ENCODE results near the gene LRIT3. TPM values are rescaled to one million over a fixed set of nuclear protein-coding genes. Genes with fewer than 3 reads are reported as not detected.

Gene LRIT3
- total RNA-seq, 1 donor from 2014 or later = not detected

DNA sequence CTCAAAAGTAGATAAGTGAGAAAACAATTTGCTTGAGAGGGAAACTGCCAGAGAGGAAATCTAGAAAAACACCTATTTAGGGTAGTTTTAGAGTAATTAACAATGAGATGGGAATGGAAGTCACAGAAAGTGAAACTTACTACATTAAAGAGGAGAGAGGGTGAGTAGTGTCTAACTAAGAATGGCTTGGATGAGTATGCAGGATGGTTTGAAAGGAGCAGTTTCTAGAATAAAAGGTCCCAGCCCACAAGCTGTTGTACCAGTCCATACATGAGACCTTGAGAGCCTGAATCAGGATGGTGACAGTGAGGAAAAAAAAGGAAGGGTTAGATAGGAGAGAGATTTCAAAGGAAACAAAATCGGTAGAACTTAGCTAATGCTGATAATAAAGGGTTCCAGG is 31.0 kb upstream of the LRIT3 start:
- Histone ChIP-seq H3K36me3 (peaks cover 22% of the 10 kb centered on the region), H3K27me3 (ENCODE audit: low read depth) (no peaks in the 10 kb centered on the region), H3K4me3 (no peak overlapping the region), H3K27ac (replicated peaks) (no peak overlapping the region), H3K9me3 (replicated peaks) (no peaks in the 10 kb centered on the region), H3K4me1 (peaks cover 32% of the 10 kb centered on the region)
- no peak for DNase-seq
- intact Hi-C loops (cut with micrococcal nuclease) = no loop called here
- TF ChIP-seq, protein P1, sequence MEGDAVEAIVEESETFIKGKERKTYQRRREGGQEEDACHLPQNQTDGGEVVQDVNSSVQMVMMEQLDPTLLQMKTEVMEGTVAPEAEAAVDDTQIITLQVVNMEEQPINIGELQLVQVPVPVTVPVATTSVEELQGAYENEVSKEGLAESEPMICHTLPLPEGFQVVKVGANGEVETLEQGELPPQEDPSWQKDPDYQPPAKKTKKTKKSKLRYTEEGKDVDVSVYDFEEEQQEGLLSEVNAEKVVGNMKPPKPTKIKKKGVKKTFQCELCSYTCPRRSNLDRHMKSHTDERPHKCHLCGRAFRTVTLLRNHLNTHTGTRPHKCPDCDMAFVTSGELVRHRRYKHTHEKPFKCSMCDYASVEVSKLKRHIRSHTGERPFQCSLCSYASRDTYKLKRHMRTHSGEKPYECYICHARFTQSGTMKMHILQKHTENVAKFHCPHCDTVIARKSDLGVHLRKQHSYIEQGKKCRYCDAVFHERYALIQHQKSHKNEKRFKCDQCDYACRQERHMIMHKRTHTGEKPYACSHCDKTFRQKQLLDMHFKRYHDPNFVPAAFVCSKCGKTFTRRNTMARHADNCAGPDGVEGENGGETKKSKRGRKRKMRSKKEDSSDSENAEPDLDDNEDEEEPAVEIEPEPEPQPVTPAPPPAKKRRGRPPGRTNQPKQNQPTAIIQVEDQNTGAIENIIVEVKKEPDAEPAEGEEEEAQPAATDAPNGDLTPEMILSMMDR (IDR thresholded peaks at IDR 0.05; ENCODE audit: borderline replicate concordance) = no peak

DNA sequence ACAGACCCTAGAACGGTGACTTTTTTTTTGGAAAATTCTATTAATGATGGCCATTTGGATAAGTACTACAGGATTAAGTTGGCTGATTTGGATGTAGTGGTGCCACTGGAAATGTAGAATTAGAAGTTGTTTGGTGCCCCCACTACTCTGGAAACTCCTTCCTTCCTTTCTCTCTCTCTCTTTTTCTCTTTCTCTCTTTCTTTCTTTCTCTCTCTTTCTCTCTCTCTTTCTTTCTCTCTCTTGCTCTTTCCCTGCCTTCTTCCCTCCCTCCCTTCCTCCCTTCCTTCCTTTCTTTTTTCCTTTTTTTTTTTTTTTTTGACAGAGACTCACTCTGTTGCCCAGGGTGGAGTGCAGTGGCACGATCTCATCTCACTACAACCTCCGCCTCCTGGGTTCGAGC is 29.6 kb upstream of the LRIT3 start:
- Histone ChIP-seq H3K36me3 (peaks cover 35% of the 10 kb centered on the region), H3K9me3 (replicated peaks) (no peaks in the 10 kb centered on the region), H3K4me3 (no peak overlapping the region), H3K4me1 (peaks cover 32% of the 10 kb centered on the region), H3K27me3 (ENCODE audit: low read depth) (no peaks in the 10 kb centered on the region), H3K27ac (replicated peaks) (no peak overlapping the region)
- intact Hi-C loops (cut with micrococcal nuclease) = no loop called here
- no peak for DNase-seq
- TF ChIP-seq, protein P1 (IDR thresholded peaks at IDR 0.05; ENCODE audit: borderline replicate concordance) = no peak

DNA sequence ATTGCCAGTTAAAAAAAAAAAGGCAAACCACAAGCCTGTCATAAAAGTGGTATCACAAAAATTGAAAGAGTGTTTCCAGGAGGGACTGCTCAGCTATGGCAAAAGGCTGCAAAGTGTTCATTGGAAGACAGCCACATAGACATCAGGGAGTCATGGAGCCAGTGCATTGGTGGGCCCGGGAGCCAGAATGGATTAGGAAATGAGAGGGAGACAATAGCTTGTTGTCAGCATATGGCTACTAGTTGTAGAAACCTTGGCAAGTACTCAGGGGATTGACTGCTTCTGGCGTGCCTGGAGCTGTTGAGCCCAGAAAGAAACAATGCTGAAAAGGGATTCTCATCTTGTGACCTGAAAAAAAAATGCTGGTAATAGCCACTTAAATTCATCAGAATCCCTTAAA is 27.3 kb upstream of the LRIT3 start:
- H3K36me3 ChIP-seq = peaks cover 57% of the 10 kb centered on the region
- no peaks in the 10 kb centered on the region for H3K9me3 ChIP-seq (replicated peaks)
- no peaks in the 10 kb centered on the region for H3K27me3 ChIP-seq (ENCODE audit: low read depth)
- no peak overlapping the region for H3K4me3 ChIP-seq
- H3K27ac ChIP-seq (replicated peaks) = no peak overlapping the region
- H3K4me1 ChIP-seq = peaks cover 20% of the 10 kb centered on the region
- DNase-seq = no peak
- intact Hi-C loops (cut with micrococcal nuclease) = no loop called here
- TF ChIP-seq, protein P1 (IDR thresholded peaks at IDR 0.05; ENCODE audit: borderline replicate concordance) = no peak

DNA sequence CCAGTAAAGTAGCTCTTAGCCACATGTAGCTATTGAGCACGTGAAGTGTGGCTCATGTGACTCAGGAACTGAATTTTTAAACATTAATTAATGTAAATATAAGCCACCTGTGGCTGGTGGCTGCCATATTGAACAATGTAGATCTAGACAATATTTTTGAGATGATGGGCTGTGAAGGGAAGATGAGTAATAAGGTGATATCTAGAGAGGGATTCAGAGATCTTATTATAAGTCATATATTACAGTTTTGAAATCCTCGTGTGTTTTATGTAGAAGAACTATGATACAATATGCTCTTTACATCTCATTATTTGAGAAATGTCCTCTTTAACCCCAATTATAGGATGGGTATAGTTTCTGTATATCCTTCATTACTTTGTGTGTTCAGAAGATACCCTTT is 26.7 kb upstream of the LRIT3 start:
- H3K4me3 ChIP-seq = no peak overlapping the region
- peaks cover 14% of the 10 kb centered on the region for H3K4me1 ChIP-seq
- TF ChIP-seq, protein P1 (IDR thresholded peaks at IDR 0.05; ENCODE audit: borderline replicate concordance) = no peak
- DNase-seq = no peak
- no peaks in the 10 kb centered on the region for H3K9me3 ChIP-seq (replicated peaks)
- H3K27me3 ChIP-seq (ENCODE audit: low read depth) = no peaks in the 10 kb centered on the region
- intact Hi-C loops (cut with micrococcal nuclease) = no loop called here
- no peak overlapping the region for H3K27ac ChIP-seq (replicated peaks)
- H3K36me3 ChIP-seq = peaks cover 59% of the 10 kb centered on the region

DNA sequence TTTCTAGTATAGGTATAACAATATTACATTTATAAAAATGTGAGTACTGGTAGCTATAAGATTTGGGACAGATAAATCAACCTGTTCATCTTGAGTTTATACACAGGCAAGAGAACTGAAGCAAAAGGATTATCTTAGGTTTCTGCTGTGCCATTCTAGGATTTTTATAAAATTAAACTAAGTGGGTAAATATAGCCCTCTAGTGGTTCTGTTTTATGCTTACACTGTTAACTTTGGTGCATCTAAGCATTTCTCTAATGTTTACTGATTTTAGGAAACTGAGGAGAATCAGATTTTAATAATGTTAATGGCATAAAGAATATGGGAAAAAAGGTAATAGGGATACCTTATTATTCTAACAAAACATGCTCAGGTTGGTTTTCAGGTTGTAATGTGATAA is 21.2 kb upstream of the LRIT3 start:
- peaks cover 37% of the 10 kb centered on the region for H3K36me3 ChIP-seq
- intact Hi-C loops (cut with micrococcal nuclease) = loop anchor here (5.0 kb wide), 1 partner anchor 399 kb away; no protein-coding TSS in a partner anchor
- TF ChIP-seq, protein P1 (IDR thresholded peaks at IDR 0.05; ENCODE audit: borderline replicate concordance) = peak; percentile 68

More for the DNA sequence above, 21.2 kb upstream of the LRIT3 start:
- Histone ChIP-seq H3K27ac (replicated peaks) (no peak overlapping the region), H3K4me1 (no peaks in the 10 kb centered on the region), H3K4me3 (no peak overlapping the region), H3K9me3 (replicated peaks) (no peaks in the 10 kb centered on the region), H3K27me3 (ENCODE audit: low read depth) (no peaks in the 10 kb centered on the region)
- no peak for DNase-seq

Data from left ventricle myocardium inferior (tissue), 1 donor.